ENCODE measurements around the gene PPIF. TPM values are rescaled to one million over a fixed set of nuclear protein-coding genes. Genes with fewer than 3 reads are reported as not detected.

The PPIF gene
- polyA plus RNA-seq, 1 donor (not counting 4 experiments of a cell fraction or from before 2014, with no cell fraction given) = 71.3 TPM

DNA sequence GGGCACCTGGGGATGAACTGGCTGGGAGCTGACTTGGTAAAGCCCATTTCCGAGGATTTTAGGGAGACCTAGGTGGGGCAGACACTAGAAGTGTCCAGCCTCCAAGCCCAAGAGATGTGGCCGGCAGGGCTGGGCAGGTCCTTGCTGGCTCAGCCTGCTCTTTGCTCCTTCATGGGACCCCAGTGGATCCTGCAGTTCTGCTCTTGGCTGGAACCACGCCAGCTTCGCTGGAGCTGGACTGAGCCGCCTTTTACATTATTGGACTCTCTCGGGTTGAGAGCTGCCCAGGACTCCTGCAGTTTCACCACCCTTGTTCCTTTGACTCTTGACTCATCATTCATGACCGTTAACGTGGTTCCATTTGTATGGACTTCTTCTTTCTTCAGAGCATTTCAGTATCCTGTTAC lies 5.7 kb downstream of the PPIF start:
- Histone ChIP-seq H3K36me3 (ENCODE audit: control insufficient read depth in 2 of 2, extremely low read depth in 1 of 2, insufficient read depth in 2 of 2, low read length in 2 of 2) (peaks cover 50 to 66% of the 10 kb centered on the region in 2 experiments), H3K4me1 (ENCODE audit: control insufficient read depth, extremely low read depth, insufficient read depth, low read length) (peaks cover 22% of the 10 kb centered on the region)

GRCh38 chr10:79353726-79354125 lies 6.5 kb downstream of the PPIF start:
- Histone ChIP-seq H3K4me1 (ENCODE audit: control insufficient read depth, extremely low read depth, insufficient read depth, low read length) (peaks cover 15% of the 10 kb centered on the region), H3K79me2 (ENCODE audit: control insufficient read depth, insufficient read depth, low read length) (peaks cover 32% of the 10 kb centered on the region), H3K36me3 (ENCODE audit: control insufficient read depth in 2 of 2, extremely low read depth in 1 of 2, insufficient read depth in 2 of 2, low read length in 2 of 2) (peaks cover 47 to 62% of the 10 kb centered on the region in 2 experiments), H4K20me1 (ENCODE audit: control insufficient read depth, extremely low read depth, insufficient read depth, low read length) (peaks cover 25% of the 10 kb centered on the region), H3K27ac (ENCODE audit: control insufficient read depth, insufficient read depth, low read length) (no peak overlapping the region), H3K4me2 (ENCODE audit: control insufficient read depth, extremely low read depth, insufficient read depth, low read depth, low read length) (no peak overlapping the region), H3K4me3 (ENCODE audit: control insufficient read depth in 2 of 3, extremely low read depth in 1 of 3, insufficient read depth in 2 of 3, low read depth in 1 of 3, low read length in 3 of 3) (no peak overlapping the region), H3K9me1 (ENCODE audit: control insufficient read depth, extremely low read depth, insufficient read depth, low read length) (peaks cover 8% of the 10 kb centered on the region), H3K9me3 (ENCODE audit: control insufficient read depth, low read depth, low read length) (no peaks in the 10 kb centered on the region), H3K27me3 (ENCODE audit: control insufficient read depth, extremely low read depth, insufficient read depth, low read length) (no peaks in the 10 kb centered on the region), H2AFZ (ENCODE audit: control insufficient read depth, low read length) (no peak overlapping the region), H3K9ac (ENCODE audit: control insufficient read depth, extremely low read depth, insufficient read depth, low read length) (no peak overlapping the region)
- TF ChIP-seq, protein P1, sequence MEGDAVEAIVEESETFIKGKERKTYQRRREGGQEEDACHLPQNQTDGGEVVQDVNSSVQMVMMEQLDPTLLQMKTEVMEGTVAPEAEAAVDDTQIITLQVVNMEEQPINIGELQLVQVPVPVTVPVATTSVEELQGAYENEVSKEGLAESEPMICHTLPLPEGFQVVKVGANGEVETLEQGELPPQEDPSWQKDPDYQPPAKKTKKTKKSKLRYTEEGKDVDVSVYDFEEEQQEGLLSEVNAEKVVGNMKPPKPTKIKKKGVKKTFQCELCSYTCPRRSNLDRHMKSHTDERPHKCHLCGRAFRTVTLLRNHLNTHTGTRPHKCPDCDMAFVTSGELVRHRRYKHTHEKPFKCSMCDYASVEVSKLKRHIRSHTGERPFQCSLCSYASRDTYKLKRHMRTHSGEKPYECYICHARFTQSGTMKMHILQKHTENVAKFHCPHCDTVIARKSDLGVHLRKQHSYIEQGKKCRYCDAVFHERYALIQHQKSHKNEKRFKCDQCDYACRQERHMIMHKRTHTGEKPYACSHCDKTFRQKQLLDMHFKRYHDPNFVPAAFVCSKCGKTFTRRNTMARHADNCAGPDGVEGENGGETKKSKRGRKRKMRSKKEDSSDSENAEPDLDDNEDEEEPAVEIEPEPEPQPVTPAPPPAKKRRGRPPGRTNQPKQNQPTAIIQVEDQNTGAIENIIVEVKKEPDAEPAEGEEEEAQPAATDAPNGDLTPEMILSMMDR (optimal IDR thresholded peaks at IDR 0.05 in 1 of 3, IDR thresholded peaks at IDR 0.05 in 1 of 3, conservative IDR thresholded peaks at IDR 0.05 in 1 of 3; ENCODE audit: extremely low read depth in 1 of 3, insufficient read depth in 2 of 3, low read length in 3 of 3) = no peak
- TF ChIP-seq EZH2 (IDR thresholded peaks at IDR 0.05; ENCODE audit: low read length) = no peak
- dilution Hi-C loops (cut with MboI; ENCODE audit: extremely low pct_ligation_motif_present, low sequenced_read_pairs) = no loop called here
- FAIRE-seq (no peak), DNase-seq (ENCODE audit: low read depth, low spot score) (no peak)

More for the DNA sequence above, 5.7 kb downstream of the PPIF start:
- Histone ChIP-seq H3K9ac (ENCODE audit: control insufficient read depth, extremely low read depth, insufficient read depth, low read length) (no peak overlapping the region), H2AFZ (ENCODE audit: control insufficient read depth, low read length) (no peak overlapping the region), H3K4me3 (ENCODE audit: control insufficient read depth in 2 of 3, extremely low read depth in 1 of 3, insufficient read depth in 2 of 3, low read depth in 1 of 3, low read length in 3 of 3) (no peak overlapping the region), H3K4me2 (ENCODE audit: control insufficient read depth, extremely low read depth, insufficient read depth, low read depth, low read length) (no peak overlapping the region), H3K27me3 (ENCODE audit: control insufficient read depth, extremely low read depth, insufficient read depth, low read length) (no peaks in the 10 kb centered on the region), H3K79me2 (ENCODE audit: control insufficient read depth, insufficient read depth, low read length) (peaks cover 39% of the 10 kb centered on the region), H3K9me3 (ENCODE audit: control insufficient read depth, low read depth, low read length) (no peaks in the 10 kb centered on the region), H4K20me1 (ENCODE audit: control insufficient read depth, extremely low read depth, insufficient read depth, low read length) (peaks cover 29% of the 10 kb centered on the region), H3K9me1 (ENCODE audit: control insufficient read depth, extremely low read depth, insufficient read depth, low read length) (peaks cover 8% of the 10 kb centered on the region), H3K27ac (ENCODE audit: control insufficient read depth, insufficient read depth, low read length) (no peak overlapping the region)
- FAIRE-seq (no peak), DNase-seq (ENCODE audit: low read depth, low spot score) (no peak)
- TF ChIP-seq, protein P1 (optimal IDR thresholded peaks at IDR 0.05 in 1 of 3, IDR thresholded peaks at IDR 0.05 in 1 of 3, conservative IDR thresholded peaks at IDR 0.05 in 1 of 3; ENCODE audit: extremely low read depth in 1 of 3, insufficient read depth in 2 of 3, low read length in 3 of 3) = no peak
- no peak for TF ChIP-seq EZH2 (IDR thresholded peaks at IDR 0.05; ENCODE audit: low read length)
- dilution Hi-C loops (cut with MboI; ENCODE audit: extremely low pct_ligation_motif_present, low sequenced_read_pairs) = no loop called here

All from keratinocyte (primary cell).